Adipose tissue (tissue), 3 donors: ENCODE results near the gene GOLGA3. TPM values are rescaled to one million over a fixed set of nuclear protein-coding genes. Genes with fewer than 3 reads are reported as not detected.
"Not testable (repeated sequence)": the region's sequence is repeated elsewhere in the genome, so short reads cannot be mapped to it uniquely, and the experiment has no call there.

ENCODE experiments used
- H3K27ac ChIP-seq: one replicate; pipeline ENCODE4 v1.5.1; 2013; ENCODE audit warnings: low read depth, low read length
- WGBS, 3 donors: extraction: QIAGEN DNeasy Blood & Tissue Kit; methylation state at CpG; one replicate each; pipeline ENCODE4 v1.1.7; 2013; 5-methylcytosine and 5-hydroxymethylcytosine counted together
- polyA plus RNA-seq, 3 donors: library from polyadenylated mRNA; stranded (reverse); fragments of 200-250 nt; gene quantifications; one replicate each; pipeline ENCODE4 v1.2.3, GENCODE V29; 2013
- donor health status: healthy with polysubstance abuse.
- donor health status: Bipolar disorder and iron deficiency.
- donor health status: healthy.

The GOLGA3 gene
- polyA plus RNA-seq, 3 donors: 13.2 to 34.8 (median 14.1) TPM

GRCh38 chr12:132850291-132850690 is 21.6 kb upstream of the GOLGA3 start:
- no peak overlapping the region for H3K27ac ChIP-seq
- WGBS, 3 donors: 87 to 95% (median 90%) methylated on average over 16 of the region's 16 CpGs

GRCh38 chr12:132848521-132848920 is 19.9 kb upstream of the GOLGA3 start:
- 93 to 96% (median 95%) methylated on average over 13 of the region's 13 CpGs for WGBS, 3 donors
- no peak overlapping the region for H3K27ac ChIP-seq

- H3K27ac ChIP-seq: no peak overlapping the region
- WGBS, 3 donors: 82 to 86% (median 85%) methylated on average over 30 of the region's 30 CpGs
Measured at GRCh38 chr12:132847363-132848356, 19.0 kb upstream of the GOLGA3 start.

GRCh38 chr12:132844681-132845080 is 16.0 kb upstream of the GOLGA3 start:
- WGBS, 3 donors: 93 to 98% (median 94%) methylated on average over 11 of the region's 11 CpGs
- H3K27ac ChIP-seq: not testable (repeated sequence)

DNA sequence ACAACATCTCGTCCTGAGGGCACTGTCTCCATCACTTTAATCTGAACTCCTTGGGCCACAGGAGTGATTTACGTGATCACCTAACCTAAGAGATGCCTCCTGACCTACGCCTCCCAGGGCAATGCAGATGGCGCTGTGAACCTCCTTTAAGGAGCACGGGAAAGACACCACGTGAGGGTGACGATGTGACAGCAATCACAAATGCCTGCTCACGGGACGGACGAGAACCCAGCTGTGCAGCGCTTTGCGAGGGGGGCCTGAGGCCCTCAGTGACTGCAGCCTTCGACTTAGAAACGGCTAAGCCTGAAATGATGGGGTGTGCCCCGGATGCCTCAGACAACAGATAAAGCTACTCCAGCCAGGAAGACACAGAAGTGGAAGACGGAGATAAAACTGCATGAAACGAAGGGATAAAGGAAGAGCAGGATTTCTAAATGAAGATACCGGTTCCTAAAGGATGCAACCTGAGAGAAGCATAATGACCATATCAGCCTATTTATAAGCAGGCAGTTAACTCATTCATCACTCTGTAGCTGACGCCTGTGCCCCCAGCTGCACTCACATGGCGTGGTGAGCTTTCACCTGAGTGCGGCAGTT is 13.9 kb upstream of the GOLGA3 start:
- no peak overlapping the region for H3K27ac ChIP-seq
- 86 to 93% (median 86%) methylated on average over 21 of the region's 21 CpGs for WGBS, 3 donors

- 93 to 97% (median 94%) methylated on average over 15 of the region's 15 CpGs for WGBS, 3 donors
Measured at GRCh38 chr12:132841151-132841550, 12.5 kb upstream of the GOLGA3 start.

DNA sequence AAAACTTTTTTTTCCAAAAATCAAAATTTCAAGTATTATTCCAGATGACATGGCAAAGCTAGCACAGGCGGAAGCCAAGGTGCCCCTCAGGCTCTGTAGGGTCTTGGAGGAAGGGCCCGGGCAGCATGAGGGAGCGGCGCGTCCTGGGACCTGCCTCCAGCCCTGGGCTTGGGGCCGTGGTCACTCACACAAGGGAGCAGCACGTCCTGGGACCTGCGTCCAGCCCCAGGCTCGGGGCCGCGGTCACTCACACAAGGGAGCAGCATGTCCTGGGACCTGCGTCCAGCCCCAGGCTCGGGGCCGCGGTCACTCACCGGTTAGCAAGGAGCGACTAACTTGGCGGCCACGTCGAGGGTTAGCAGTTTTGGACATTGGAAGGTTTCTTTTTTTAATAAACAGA is 11.9 kb upstream of the GOLGA3 start:
- no peak overlapping the region for H3K27ac ChIP-seq
- 91 to 95% (median 94%) methylated on average over 20 of the region's 20 CpGs for WGBS, 3 donors

More at GRCh38 chr12:132841151-132841550, 12.5 kb upstream of the GOLGA3 start:
- no peak overlapping the region for H3K27ac ChIP-seq

GRCh38 chr12:132839558-132840235 is 11.0 kb upstream of the GOLGA3 start:
- WGBS, 3 donors: 87 to 90% (median 90%) methylated on average over 14 of the region's 14 CpGs
- H3K27ac ChIP-seq: no peak overlapping the region

DNA sequence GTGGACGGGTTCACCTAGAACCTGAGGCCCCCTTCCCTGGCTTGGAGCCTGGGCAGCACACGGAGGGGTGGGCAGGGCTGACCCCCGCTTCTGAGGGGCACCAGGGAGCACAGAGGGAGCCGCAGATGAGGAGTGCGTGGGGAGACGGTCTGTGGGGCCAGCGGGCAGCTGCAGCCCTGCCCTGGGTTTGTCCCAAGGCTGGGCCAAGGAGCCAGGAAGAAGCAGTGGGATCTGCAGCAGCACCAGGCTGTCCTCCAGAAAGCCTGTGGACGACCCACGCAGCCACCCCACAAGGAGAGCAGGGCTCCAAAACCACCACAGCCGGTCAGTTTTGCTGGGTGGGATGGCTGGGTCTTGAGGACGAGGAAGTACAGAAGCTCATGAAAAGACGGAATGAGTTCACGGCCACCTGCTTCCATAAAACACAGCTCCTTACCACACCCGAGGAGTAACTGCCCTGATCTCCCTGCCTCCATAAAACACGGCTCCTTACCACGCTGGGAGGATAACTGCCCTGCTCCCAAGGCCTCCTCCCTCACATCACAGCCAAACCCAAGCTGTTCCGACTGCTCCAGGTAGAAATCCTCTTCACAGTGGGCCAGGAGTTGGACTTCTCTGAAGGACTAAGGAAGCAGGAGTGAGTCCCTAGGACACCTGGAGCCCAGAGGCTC is 9.9 kb upstream of the GOLGA3 start:
- no peak overlapping the region for H3K27ac ChIP-seq

GRCh38 chr12:132837693-132838409 is 9.2 kb upstream of the GOLGA3 start:
- no peak overlapping the region for H3K27ac ChIP-seq

More for the DNA sequence above, 9.9 kb upstream of the GOLGA3 start:
- 79 to 88% (median 81%) methylated on average over 15 to 17 of the region's 17 CpGs for WGBS, 3 donors

GRCh38 chr12:132836795-132837331 is 8.2 kb upstream of the GOLGA3 start:
- 65 to 80% (median 72%) methylated on average over 5 of the region's 5 CpGs for WGBS, 3 donors
- H3K27ac ChIP-seq: no peak overlapping the region

More at GRCh38 chr12:132837693-132838409, 9.2 kb upstream of the GOLGA3 start:
- 48 to 73% (median 68%) methylated on average over 26 to 27 of the region's 27 CpGs for WGBS, 3 donors

- H3K27ac ChIP-seq: not testable (repeated sequence)
- 87 to 92% (median 90%) methylated on average over 20 to 28 of the region's 30 CpGs for WGBS, 3 donors
Measured at GRCh38 chr12:132836230-132836629, 7.6 kb upstream of the GOLGA3 start.

GRCh38 chr12:132835076-132836025 is 6.7 kb upstream of the GOLGA3 start:
- no peak overlapping the region for H3K27ac ChIP-seq
- WGBS, 3 donors: 92 to 93% (median 92%) methylated on average over 31 to 42 of the region's 42 CpGs

DNA sequence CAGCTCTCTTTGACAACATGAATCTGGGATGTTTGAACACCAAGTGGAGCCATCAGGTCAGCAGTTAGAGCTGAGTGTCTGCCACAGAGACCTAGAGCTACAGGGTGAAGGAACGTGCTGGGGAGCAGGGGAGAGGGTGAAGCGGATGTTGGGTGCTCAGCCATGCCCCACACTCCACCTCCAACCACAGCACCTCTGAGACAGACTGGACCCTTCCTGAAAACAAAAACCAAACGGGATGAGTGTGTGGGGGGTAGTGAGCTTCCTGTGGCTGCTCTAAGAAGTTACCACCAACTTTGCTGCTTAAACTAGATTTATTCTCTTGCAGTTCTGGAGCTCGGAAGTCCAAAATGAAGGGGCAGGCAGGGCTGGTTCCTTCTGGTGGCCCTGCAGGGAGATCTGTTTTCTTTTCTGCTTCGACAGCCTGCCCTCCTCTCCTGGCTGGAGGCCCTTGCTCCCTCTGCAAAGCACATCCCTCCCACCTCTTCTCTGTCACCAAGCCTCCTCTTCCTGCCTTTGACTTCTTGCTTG is 5.6 kb upstream of the GOLGA3 start:
- 71 to 78% (median 73%) methylated on average over 5 of the region's 5 CpGs for WGBS, 3 donors
- no peak overlapping the region for H3K27ac ChIP-seq

DNA sequence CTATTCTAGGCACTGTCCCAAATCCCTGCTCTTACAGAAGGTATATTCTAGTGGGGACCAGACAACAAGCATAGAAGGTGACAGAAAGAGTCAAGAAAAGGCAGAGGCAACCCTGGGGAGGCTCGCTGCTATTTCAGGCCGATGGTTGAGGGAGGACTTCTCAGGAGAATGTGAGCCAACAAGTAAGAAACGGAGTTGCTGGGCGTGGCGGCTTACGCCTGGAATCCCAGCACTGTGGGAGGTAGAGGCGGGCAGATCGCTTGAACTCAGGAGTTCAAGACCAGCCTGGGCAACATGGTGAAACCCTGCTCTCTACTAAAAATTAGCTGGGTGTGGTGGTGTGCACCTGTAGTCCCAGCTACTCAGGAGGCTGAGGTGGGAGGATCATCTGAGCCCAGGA is 4.7 kb upstream of the GOLGA3 start:
- WGBS, 3 donors: 90 to 95% (median 94%) methylated on average over 8 of the region's 8 CpGs
- H3K27ac ChIP-seq: no peak overlapping the region

DNA sequence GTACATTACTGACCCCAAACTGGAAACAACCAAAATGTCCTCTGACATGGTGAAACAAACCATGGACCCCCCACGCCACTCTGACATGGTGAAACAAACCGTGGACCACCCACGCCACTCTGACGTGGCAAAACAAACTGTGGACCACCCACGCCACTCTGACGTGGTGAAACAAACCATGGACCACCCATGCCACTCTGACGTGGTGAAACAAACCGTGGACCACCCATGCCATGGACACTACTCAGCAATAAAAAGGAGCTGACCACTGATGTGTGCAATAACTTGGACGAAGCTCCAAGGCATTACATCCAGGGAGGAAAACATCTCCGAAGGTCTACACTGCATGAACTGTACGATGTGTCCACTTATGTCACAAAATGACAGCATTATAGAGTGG is 3.1 kb upstream of the GOLGA3 start:
- WGBS, 3 donors: 89 to 95% (median 90%) methylated on average over 11 of the region's 11 CpGs

More for the DNA sequence above, 3.1 kb upstream of the GOLGA3 start:
- H3K27ac ChIP-seq: no peak overlapping the region
